NB4 (cell line): Measurements from ENCODE around the gene GFER.

Source experiments
- POLR2A ChIP-seq: IDR thresholded peaks from 2 replicates; pipeline ENCODE4 v1.6.1; 2011; ENCODE audit warnings: mild to moderate bottlenecking; ENCODE audit not compliant: insufficient read length; ENCODE audit errors: extremely low read depth
- TF ChIP-seq, protein P1 (sequence below): IDR thresholded peaks from one replicate; pipeline ENCODE4 v1.5.1; 2012; ENCODE audit warnings: low read depth, low read length

- TF ChIP-seq, protein P1, sequence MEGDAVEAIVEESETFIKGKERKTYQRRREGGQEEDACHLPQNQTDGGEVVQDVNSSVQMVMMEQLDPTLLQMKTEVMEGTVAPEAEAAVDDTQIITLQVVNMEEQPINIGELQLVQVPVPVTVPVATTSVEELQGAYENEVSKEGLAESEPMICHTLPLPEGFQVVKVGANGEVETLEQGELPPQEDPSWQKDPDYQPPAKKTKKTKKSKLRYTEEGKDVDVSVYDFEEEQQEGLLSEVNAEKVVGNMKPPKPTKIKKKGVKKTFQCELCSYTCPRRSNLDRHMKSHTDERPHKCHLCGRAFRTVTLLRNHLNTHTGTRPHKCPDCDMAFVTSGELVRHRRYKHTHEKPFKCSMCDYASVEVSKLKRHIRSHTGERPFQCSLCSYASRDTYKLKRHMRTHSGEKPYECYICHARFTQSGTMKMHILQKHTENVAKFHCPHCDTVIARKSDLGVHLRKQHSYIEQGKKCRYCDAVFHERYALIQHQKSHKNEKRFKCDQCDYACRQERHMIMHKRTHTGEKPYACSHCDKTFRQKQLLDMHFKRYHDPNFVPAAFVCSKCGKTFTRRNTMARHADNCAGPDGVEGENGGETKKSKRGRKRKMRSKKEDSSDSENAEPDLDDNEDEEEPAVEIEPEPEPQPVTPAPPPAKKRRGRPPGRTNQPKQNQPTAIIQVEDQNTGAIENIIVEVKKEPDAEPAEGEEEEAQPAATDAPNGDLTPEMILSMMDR: no peak
- TF ChIP-seq POLR2A: peak; percentile 17
Observed at GRCh38 chr16:1961651-1962067, 22.3 kb upstream of the GFER start.
